Measurements from ENCODE around the gene FAM120B.

FAM120B gene

GRCh38 chr6:170368544-170368943 lies 62.0 kb downstream of the FAM120B start:
- H3K36me3 ChIP-seq (ENCODE audit: insufficient read depth, low read length): peaks cover 15% of the 10 kb centered on the region
- no peak overlapping the region for H3K4me3 ChIP-seq (ENCODE audit: low read length)
- no peak overlapping the region for H3K9ac ChIP-seq (ENCODE audit: low read depth, low read length)
- H3K4me2 ChIP-seq (ENCODE audit: low read length): no peak overlapping the region
- H3K27me3 ChIP-seq (ENCODE audit: control insufficient read depth, insufficient read depth, low read length): no peaks in the 10 kb centered on the region
- no peaks in the 10 kb centered on the region for H3K9me3 ChIP-seq (replicated peaks; ENCODE audit: low read length)
- H3K4me1 ChIP-seq (ENCODE audit: control insufficient read depth, insufficient read depth, low read length): no peaks in the 10 kb centered on the region

GRCh38 chr6:170369403-170369802 lies 62.8 kb downstream of the FAM120B start:
- Histone ChIP-seq H3K4me3 (ENCODE audit: low read length) (no peak overlapping the region), H3K9ac (ENCODE audit: low read depth, low read length) (no peak overlapping the region), H3K9me3 (replicated peaks; ENCODE audit: low read length) (no peaks in the 10 kb centered on the region), H3K4me1 (ENCODE audit: control insufficient read depth, insufficient read depth, low read length) (no peaks in the 10 kb centered on the region), H3K4me2 (ENCODE audit: low read length) (no peak overlapping the region), H3K27me3 (ENCODE audit: control insufficient read depth, insufficient read depth, low read length) (no peaks in the 10 kb centered on the region), H3K36me3 (ENCODE audit: insufficient read depth, low read length) (peaks cover 15% of the 10 kb centered on the region)

- Histone ChIP-seq H3K9me3 (replicated peaks; ENCODE audit: low read length) (no peaks in the 10 kb centered on the region), H3K4me1 (ENCODE audit: control insufficient read depth, insufficient read depth, low read length) (no peaks in the 10 kb centered on the region), H3K4me2 (ENCODE audit: low read length) (no peak overlapping the region), H3K4me3 (ENCODE audit: low read length) (no peak overlapping the region), H3K27me3 (ENCODE audit: control insufficient read depth, insufficient read depth, low read length) (no peaks in the 10 kb centered on the region), H3K36me3 (ENCODE audit: insufficient read depth, low read length) (peaks cover 15% of the 10 kb centered on the region), H3K9ac (ENCODE audit: low read depth, low read length) (no peak overlapping the region)
These were observed 63.9 kb downstream of the FAM120B start for GRCh38 chr6:170370416-170370815.

- H3K9me3 ChIP-seq (replicated peaks; ENCODE audit: low read length): no peaks in the 10 kb centered on the region
- H3K4me2 ChIP-seq (ENCODE audit: low read length): no peak overlapping the region
- no peaks in the 10 kb centered on the region for H3K4me1 ChIP-seq (ENCODE audit: control insufficient read depth, insufficient read depth, low read length)
- no peak overlapping the region for H3K4me3 ChIP-seq (ENCODE audit: low read length)
- H3K36me3 ChIP-seq (ENCODE audit: insufficient read depth, low read length): peaks cover 18% of the 10 kb centered on the region
- no peaks in the 10 kb centered on the region for H3K27me3 ChIP-seq (ENCODE audit: control insufficient read depth, insufficient read depth, low read length)
- H3K9ac ChIP-seq (ENCODE audit: low read depth, low read length): no peak overlapping the region
These were observed 64.5 kb downstream of the FAM120B start for GRCh38 chr6:170371080-170371479.

GRCh38 chr6:170371588-170371987 lies 65.0 kb downstream of the FAM120B start:
- no peak overlapping the region for H3K4me3 ChIP-seq (ENCODE audit: low read length)
- H3K4me2 ChIP-seq (ENCODE audit: low read length): no peak overlapping the region
- H3K9ac ChIP-seq (ENCODE audit: low read depth, low read length): no peak overlapping the region
- peaks cover 19% of the 10 kb centered on the region for H3K36me3 ChIP-seq (ENCODE audit: insufficient read depth, low read length)
- H3K27me3 ChIP-seq (ENCODE audit: control insufficient read depth, insufficient read depth, low read length): no peaks in the 10 kb centered on the region
- no peaks in the 10 kb centered on the region for H3K9me3 ChIP-seq (replicated peaks; ENCODE audit: low read length)
- no peaks in the 10 kb centered on the region for H3K4me1 ChIP-seq (ENCODE audit: control insufficient read depth, insufficient read depth, low read length)

GRCh38 chr6:170372380-170373325 lies 66.1 kb downstream of the FAM120B start:
- H3K4me2 ChIP-seq (ENCODE audit: low read length): no peak overlapping the region
- H3K36me3 ChIP-seq (ENCODE audit: insufficient read depth, low read length): peaks cover 18% of the 10 kb centered on the region
- H3K27me3 ChIP-seq (ENCODE audit: control insufficient read depth, insufficient read depth, low read length): no peaks in the 10 kb centered on the region
- no peaks in the 10 kb centered on the region for H3K9me3 ChIP-seq (replicated peaks; ENCODE audit: low read length)
- no peak overlapping the region for H3K4me3 ChIP-seq (ENCODE audit: low read length)
- H3K4me1 ChIP-seq (ENCODE audit: control insufficient read depth, insufficient read depth, low read length): no peaks in the 10 kb centered on the region
- H3K9ac ChIP-seq (ENCODE audit: low read depth, low read length): no peak overlapping the region

- Histone ChIP-seq H3K9me3 (replicated peaks; ENCODE audit: low read length) (no peaks in the 10 kb centered on the region), H3K27me3 (ENCODE audit: control insufficient read depth, insufficient read depth, low read length) (no peaks in the 10 kb centered on the region), H3K36me3 (ENCODE audit: insufficient read depth, low read length) (peaks cover 13% of the 10 kb centered on the region), H3K9ac (ENCODE audit: low read depth, low read length) (no peak overlapping the region), H3K4me2 (ENCODE audit: low read length) (no peak overlapping the region), H3K4me1 (ENCODE audit: control insufficient read depth, insufficient read depth, low read length) (no peaks in the 10 kb centered on the region), H3K4me3 (ENCODE audit: low read length) (no peak overlapping the region)
These were observed 68.2 kb downstream of the FAM120B start for GRCh38 chr6:170374571-170375444.

GRCh38 chr6:170375661-170376060 lies 69.1 kb downstream of the FAM120B start:
- H3K36me3 ChIP-seq (ENCODE audit: insufficient read depth, low read length): peaks cover 18% of the 10 kb centered on the region
- H3K4me2 ChIP-seq (ENCODE audit: low read length): no peak overlapping the region
- no peaks in the 10 kb centered on the region for H3K9me3 ChIP-seq (replicated peaks; ENCODE audit: low read length)
- no peaks in the 10 kb centered on the region for H3K4me1 ChIP-seq (ENCODE audit: control insufficient read depth, insufficient read depth, low read length)
- no peak overlapping the region for H3K9ac ChIP-seq (ENCODE audit: low read depth, low read length)
- no peaks in the 10 kb centered on the region for H3K27me3 ChIP-seq (ENCODE audit: control insufficient read depth, insufficient read depth, low read length)
- no peak overlapping the region for H3K4me3 ChIP-seq (ENCODE audit: low read length)

- no peak overlapping the region for H3K9ac ChIP-seq (ENCODE audit: low read depth, low read length)
- H3K9me3 ChIP-seq (replicated peaks; ENCODE audit: low read length): no peaks in the 10 kb centered on the region
- no peaks in the 10 kb centered on the region for H3K27me3 ChIP-seq (ENCODE audit: control insufficient read depth, insufficient read depth, low read length)
- no peak overlapping the region for H3K4me3 ChIP-seq (ENCODE audit: low read length)
- no peak overlapping the region for H3K4me2 ChIP-seq (ENCODE audit: low read length)
- peaks cover 18% of the 10 kb centered on the region for H3K36me3 ChIP-seq (ENCODE audit: insufficient read depth, low read length)
- no peaks in the 10 kb centered on the region for H3K4me1 ChIP-seq (ENCODE audit: control insufficient read depth, insufficient read depth, low read length)
These were observed 70.0 kb downstream of the FAM120B start for GRCh38 chr6:170376386-170377043.

GRCh38 chr6:170378502-170378901 lies 71.9 kb downstream of the FAM120B start:
- no peaks in the 10 kb centered on the region for H3K9me3 ChIP-seq (replicated peaks; ENCODE audit: low read length)
- no peak overlapping the region for H3K4me2 ChIP-seq (ENCODE audit: low read length)
- H3K36me3 ChIP-seq (ENCODE audit: insufficient read depth, low read length): peaks cover 16% of the 10 kb centered on the region
- H3K4me1 ChIP-seq (ENCODE audit: control insufficient read depth, insufficient read depth, low read length): no peaks in the 10 kb centered on the region
- H3K4me3 ChIP-seq (ENCODE audit: low read length): no peak overlapping the region
- H3K27me3 ChIP-seq (ENCODE audit: control insufficient read depth, insufficient read depth, low read length): no peaks in the 10 kb centered on the region
- no peak overlapping the region for H3K9ac ChIP-seq (ENCODE audit: low read depth, low read length)

GRCh38 chr6:170381562-170381961 lies 75.0 kb downstream of the FAM120B start:
- Histone ChIP-seq H3K9me3 (replicated peaks; ENCODE audit: low read length) (no peaks in the 10 kb centered on the region), H3K27me3 (ENCODE audit: control insufficient read depth, insufficient read depth, low read length) (no peaks in the 10 kb centered on the region), H3K4me3 (ENCODE audit: low read length) (no peak overlapping the region), H3K36me3 (ENCODE audit: insufficient read depth, low read length) (peaks cover 12% of the 10 kb centered on the region), H3K9ac (ENCODE audit: low read depth, low read length) (no peak overlapping the region), H3K4me2 (ENCODE audit: low read length) (no peak overlapping the region), H3K4me1 (ENCODE audit: control insufficient read depth, insufficient read depth, low read length) (no peaks in the 10 kb centered on the region)
